ENCODE measurements around the gene RASGRP1. TPM values are rescaled to one million over a fixed set of nuclear protein-coding genes. Genes with fewer than 3 reads are reported as not detected.

Gene RASGRP1
- total and polyA plus RNA-seq, 10 of the 15 experiments (the other 5 are each of a cell fraction or from before 2014, with no cell fraction given) = 5.6 to 234 (median 20.9) TPM

DNA sequence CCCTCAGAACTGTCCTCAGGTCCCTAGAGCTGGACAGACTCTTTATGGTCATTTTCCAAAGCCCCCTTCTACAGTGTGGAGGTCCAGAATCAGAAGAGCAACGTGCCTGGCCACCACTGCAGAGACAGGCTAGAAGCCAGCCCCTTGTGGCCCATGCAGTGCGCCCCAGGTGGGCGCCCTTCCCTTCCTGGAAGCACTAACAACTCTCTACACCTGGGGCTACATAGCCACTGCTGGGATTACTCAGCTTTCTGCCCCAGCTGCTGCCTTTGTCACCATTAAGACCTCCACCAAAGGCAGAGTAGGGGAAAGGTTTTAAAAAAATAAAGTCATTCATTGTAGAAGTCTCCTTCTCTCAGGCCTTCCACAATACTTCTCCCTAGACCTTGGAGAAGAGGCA is 2.3 kb downstream of the RASGRP1 start:
- peak overlapping the region; percentile 9 for H2AFZ ChIP-seq (ENCODE audit: control insufficient read depth, low read depth, low read length)
- in situ Hi-C loops (cut with MboI) (loop anchor here (5.0 kb wide), 1 partner anchor 125 kb away; no protein-coding TSS in a partner anchor), intact Hi-C loops (cut with micrococcal nuclease; ENCODE audit: unreplicated experiment) (loop anchor here (5.0 kb wide), 3 partner anchors 90 to 120 kb away; no protein-coding TSS in a partner anchor)
- H3K9me3 ChIP-seq (replicated peaks; ENCODE audit: control insufficient read depth, insufficient read depth, low read length) = no peaks in the 10 kb centered on the region
- TF ChIP-seq BACH1 (IDR thresholded peaks at IDR 0.05; ENCODE audit: borderline replicate concordance) (0 out of 2 replicates have a peak, but pooled peaks have one; percentile 21), EZH2 (IDR thresholded peaks at IDR 0.05; ENCODE audit: borderline replicate concordance, control insufficient read depth, low read depth, low read length) (no peak), TCF12 (IDR thresholded peaks at IDR 0.05; ENCODE audit: low read depth, low read length) (0 out of 2 replicates have a peak, but pooled peaks have one; percentile 53), SIN3A (IDR thresholded peaks at IDR 0.05; ENCODE audit: low read depth, low read length) (peak; percentile 52; the same call in 1 of the 2 replicates), IKZF1 (conservative IDR thresholded peaks at IDR 0.05) (peak; percentile 25; the same call in 1 of the 2 replicates), NRF1 (conservative IDR thresholded peaks at IDR 0.05; ENCODE audit: low read depth, low read length) (no peak), RAD21 (IDR thresholded peaks at IDR 0.05; ENCODE audit: insufficient read depth, low read depth, low read length) (0 out of 2 replicates have a peak, but pooled peaks have one; percentile 1)
- TF ChIP-seq, protein P1, sequence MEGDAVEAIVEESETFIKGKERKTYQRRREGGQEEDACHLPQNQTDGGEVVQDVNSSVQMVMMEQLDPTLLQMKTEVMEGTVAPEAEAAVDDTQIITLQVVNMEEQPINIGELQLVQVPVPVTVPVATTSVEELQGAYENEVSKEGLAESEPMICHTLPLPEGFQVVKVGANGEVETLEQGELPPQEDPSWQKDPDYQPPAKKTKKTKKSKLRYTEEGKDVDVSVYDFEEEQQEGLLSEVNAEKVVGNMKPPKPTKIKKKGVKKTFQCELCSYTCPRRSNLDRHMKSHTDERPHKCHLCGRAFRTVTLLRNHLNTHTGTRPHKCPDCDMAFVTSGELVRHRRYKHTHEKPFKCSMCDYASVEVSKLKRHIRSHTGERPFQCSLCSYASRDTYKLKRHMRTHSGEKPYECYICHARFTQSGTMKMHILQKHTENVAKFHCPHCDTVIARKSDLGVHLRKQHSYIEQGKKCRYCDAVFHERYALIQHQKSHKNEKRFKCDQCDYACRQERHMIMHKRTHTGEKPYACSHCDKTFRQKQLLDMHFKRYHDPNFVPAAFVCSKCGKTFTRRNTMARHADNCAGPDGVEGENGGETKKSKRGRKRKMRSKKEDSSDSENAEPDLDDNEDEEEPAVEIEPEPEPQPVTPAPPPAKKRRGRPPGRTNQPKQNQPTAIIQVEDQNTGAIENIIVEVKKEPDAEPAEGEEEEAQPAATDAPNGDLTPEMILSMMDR (IDR thresholded peaks at IDR 0.05 in 2 of 3, conservative IDR thresholded peaks at IDR 0.05 in 1 of 3; ENCODE audit: control insufficient read depth in 2 of 3, extremely low read depth in 1 of 3, insufficient read depth in 1 of 3, low read depth in 3 of 3, low read length in 3 of 3) = 0 out of 6 replicates have a peak, but pooled peaks of 2 of the 3 experiments have one; percentile 11 to 27
- TF ChIP-seq, protein P2, sequence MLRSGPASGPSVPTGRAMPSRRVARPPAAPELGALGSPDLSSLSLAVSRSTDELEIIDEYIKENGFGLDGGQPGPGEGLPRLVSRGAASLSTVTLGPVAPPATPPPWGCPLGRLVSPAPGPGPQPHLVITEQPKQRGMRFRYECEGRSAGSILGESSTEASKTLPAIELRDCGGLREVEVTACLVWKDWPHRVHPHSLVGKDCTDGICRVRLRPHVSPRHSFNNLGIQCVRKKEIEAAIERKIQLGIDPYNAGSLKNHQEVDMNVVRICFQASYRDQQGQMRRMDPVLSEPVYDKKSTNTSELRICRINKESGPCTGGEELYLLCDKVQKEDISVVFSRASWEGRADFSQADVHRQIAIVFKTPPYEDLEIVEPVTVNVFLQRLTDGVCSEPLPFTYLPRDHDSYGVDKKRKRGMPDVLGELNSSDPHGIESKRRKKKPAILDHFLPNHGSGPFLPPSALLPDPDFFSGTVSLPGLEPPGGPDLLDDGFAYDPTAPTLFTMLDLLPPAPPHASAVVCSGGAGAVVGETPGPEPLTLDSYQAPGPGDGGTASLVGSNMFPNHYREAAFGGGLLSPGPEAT (IDR thresholded peaks at IDR 0.05; ENCODE audit: low read depth) = no peak
- DNase-seq (ENCODE audit: low read depth, low spot score) (no peak), FAIRE-seq (no peak), ATAC-seq (peak; percentile 35)
- peaks cover 48% of the 10 kb centered on the region for H3K4me1 ChIP-seq (ENCODE audit: control insufficient read depth, insufficient read depth, low read length)
- ChIA-PET POLR2A (interaction anchor here (0.6 to 6.3 kb wide), 10 partner anchors 8 to 126 kb away, joined by 3 to 84 read pairs (median 4); no protein-coding TSS in a partner anchor), RAD21 (ENCODE audit: unreplicated experiment) (interaction anchor here (0.8 to 9.6 kb wide), 10 partner anchors 10 to 125 kb away, joined by 3 to 331 read pairs (median 26); no protein-coding TSS in a partner anchor), SMC1A (ENCODE audit: uncharacterized antibody, unreplicated experiment) (interaction anchor here (0.6 to 11.9 kb wide), 12 partner anchors 8 to 124 kb away, joined by 3 to 293 read pairs (median 7); no protein-coding TSS in a partner anchor), CTCF (interaction anchor here (0.7 to 10.5 kb wide), 17 partner anchors 9 to 137 kb away, joined by 3 to 276 read pairs (median 8); no protein-coding TSS in a partner anchor)
- H3K36me3 ChIP-seq (ENCODE audit: control insufficient read depth in 2 of 2, insufficient read depth in 2 of 2, low read length in 1 of 2) = no peaks in the 10 kb centered on the region; a peak in 1 of 4 replicates
- H3K79me2 ChIP-seq (ENCODE audit: control insufficient read depth, insufficient read depth, low read length) = peaks cover 48% of the 10 kb centered on the region
- H3K27me3 ChIP-seq (replicated peaks in 1 of 2; ENCODE audit: control insufficient read depth in 2 of 2, insufficient read depth in 2 of 2, low read length in 1 of 2) = no peaks in the 10 kb centered on the region
- peak overlapping the region; percentile 40 for H3K9ac ChIP-seq (ENCODE audit: control insufficient read depth, insufficient read depth, low read length)
- H3K4me3 ChIP-seq = peak overlapping the region; percentile 75
- H4K20me1 ChIP-seq (ENCODE audit: control insufficient read depth, insufficient read depth) = no peaks in the 10 kb centered on the region
- peak overlapping the region; percentile 72 for H3K27ac ChIP-seq (ENCODE audit: control insufficient read depth, insufficient read depth)
- no TSS peak for BruUV-seq (replicated peaks)
- peak overlapping the region; percentile 68 for H3K4me2 ChIP-seq (ENCODE audit: control insufficient read depth, insufficient read depth)
- 0% methylated on average over 3 of the region's 3 CpGs for WGBS (ENCODE audit: insufficient coverage, insufficient replicate concordance, low lambda C conversion rate, missing lambda C conversion rate)

Data from GM12878 (cell line).